Activated CD4-positive, alpha-beta memory T cell treated with anti-CD3 and anti-CD28 coated beads for 36 hours (primary cell): Measurements from ENCODE around the gene TNFAIP8. TPM values are rescaled to one million over a fixed set of nuclear protein-coding genes. Genes with fewer than 3 reads are reported as not detected.
A peak's percentile ranks its signal among the peaks of the same experiment; 100 is the strongest.

ENCODE experiments used
- CTCF ChIA-PET: fragments of 350-600 bp; sonication (Branson Sonifier 250); formaldehyde crosslinking; loops from one replicate; lab custom pipeline; 2021; ENCODE audit warnings: antibody characterized with exemption, inconsistent platforms; lab: Charles Lee
- POLR2A ChIA-PET: fragments of 350-600 bp; sonication (Branson Sonifier 250); formaldehyde crosslinking; loops from one replicate; lab custom pipeline; 2021; ENCODE audit warnings: antibody characterized with exemption; lab: Charles Lee
- DNase-seq: peaks from one replicate; pipeline ENCODE4 v3.0.0-alpha.2; 2020
- H3K27ac Mint-ChIP-seq: one replicate; pipeline ENCODE4 v1.8.0; 2021; ENCODE audit warnings: mixed read lengths
- H3K27me3 Mint-ChIP-seq: one replicate; pipeline ENCODE4 v1.8.0; 2021; ENCODE audit warnings: mixed read lengths
- H3K36me3 Mint-ChIP-seq: one replicate; pipeline ENCODE4 v1.8.0; 2021; ENCODE audit warnings: mixed read lengths
- H3K4me1 Mint-ChIP-seq: one replicate; pipeline ENCODE4 v1.8.0; 2021; ENCODE audit warnings: low read depth, mixed read lengths
- H3K4me3 Mint-ChIP-seq: one replicate; pipeline ENCODE4 v1.8.0; 2021; ENCODE audit warnings: mild to moderate bottlenecking, mixed read lengths
- H3K9me3 Mint-ChIP-seq: one replicate; pipeline ENCODE4 v1.8.0; 2021; ENCODE audit warnings: mixed read lengths
- intact Hi-C: fragments of 100-400 bp; cut with micrococcal nuclease; formaldehyde crosslinking; loops from one replicate; pipeline ENCODE4 v1.15.1; 2023
- total RNA-seq, 2 experiments: library from RNA; stranded (reverse); gene quantifications; one replicate each; pipeline ENCODE4 v1.2.3, GENCODE V29; 2021

Gene TNFAIP8
- total RNA-seq, 2 experiments from 2014 or later: 153 to 159 TPM

GRCh38 chr5:119382169-119382568 lies 26.4 kb downstream of the TNFAIP8 start:
- Mint-ChIP-seq H3K27ac (peak overlapping the region; percentile 81), H3K9me3 (no peaks in the 10 kb centered on the region), H3K36me3 (peaks cover 33% of the 10 kb centered on the region), H3K4me3 (no peak overlapping the region), H3K27me3 (no peaks in the 10 kb centered on the region), H3K4me1 (peaks cover 89% of the 10 kb centered on the region)
- no peak for DNase-seq
- intact Hi-C loops: loop anchor here (1.0 kb wide), 1 partner anchor 15 kb away; no protein-coding TSS in a partner anchor
- ChIA-PET CTCF (interaction anchor here (5.4 kb wide), 1 partner anchor 29 kb away, joined by 30 read pairs; no protein-coding TSS in a partner anchor), POLR2A (no interaction called here)

- H3K4me3 Mint-ChIP-seq: no peak overlapping the region
- peaks cover 87% of the 10 kb centered on the region for H3K4me1 Mint-ChIP-seq
- intact Hi-C loops: no loop called here
- no peaks in the 10 kb centered on the region for H3K27me3 Mint-ChIP-seq
- peaks cover 30% of the 10 kb centered on the region for H3K36me3 Mint-ChIP-seq
- POLR2A ChIA-PET: interaction anchor here (1.1 kb wide), 1 partner anchor 55 kb away, joined by 3 read pairs; no protein-coding TSS in a partner anchor
- CTCF ChIA-PET: interaction anchor here (1.6 kb wide), 1 partner anchor 29 kb away, joined by 4 read pairs; no protein-coding TSS in a partner anchor
- peak overlapping the region; percentile 81 for H3K27ac Mint-ChIP-seq
- no peaks in the 10 kb centered on the region for H3K9me3 Mint-ChIP-seq
- DNase-seq: no peak
Observed at GRCh38 chr5:119383008-119383407, 27.2 kb downstream of the TNFAIP8 start.

GRCh38 chr5:119385136-119385535 lies 29.3 kb downstream of the TNFAIP8 start:
- peaks cover 89% of the 10 kb centered on the region for H3K4me1 Mint-ChIP-seq
- no peaks in the 10 kb centered on the region for H3K9me3 Mint-ChIP-seq
- CTCF ChIA-PET: no interaction called here
- peaks cover 37% of the 10 kb centered on the region for H3K36me3 Mint-ChIP-seq
- POLR2A ChIA-PET: no interaction called here
- H3K27ac Mint-ChIP-seq: peak overlapping the region; percentile 81
- H3K27me3 Mint-ChIP-seq: no peaks in the 10 kb centered on the region
- no peak for DNase-seq
- no peak overlapping the region for H3K4me3 Mint-ChIP-seq
- intact Hi-C loops: no loop called here

GRCh38 chr5:119385536-119386128 lies 29.8 kb downstream of the TNFAIP8 start:
- Mint-ChIP-seq H3K4me3 (no peak overlapping the region), H3K27ac (peak overlapping the region; percentile 81), H3K9me3 (no peaks in the 10 kb centered on the region), H3K27me3 (no peaks in the 10 kb centered on the region), H3K4me1 (peaks cover 89% of the 10 kb centered on the region), H3K36me3 (peaks cover 36% of the 10 kb centered on the region)
- ChIA-PET CTCF (interaction anchor here (0.9 to 1.6 kb wide), 2 partner anchors 12 to 398 kb away, joined by 3 to 4 read pairs; no protein-coding TSS in a partner anchor), POLR2A (no interaction called here)
- intact Hi-C loops: no loop called here
- no peak for DNase-seq

GRCh38 chr5:119386596-119387344 lies 31.0 kb downstream of the TNFAIP8 start:
- Mint-ChIP-seq H3K4me3 (no peak overlapping the region), H3K4me1 (peaks cover 88% of the 10 kb centered on the region), H3K9me3 (no peaks in the 10 kb centered on the region), H3K27me3 (no peaks in the 10 kb centered on the region), H3K36me3 (peaks cover 34% of the 10 kb centered on the region), H3K27ac (peak overlapping the region; percentile 62)
- DNase-seq: no peak
- intact Hi-C loops: no loop called here
- ChIA-PET POLR2A (interaction anchor here (1.0 kb wide), 1 partner anchor 8 kb away, joined by 3 read pairs; no protein-coding TSS in a partner anchor), CTCF (interaction anchor here (1.0 to 1.6 kb wide), 2 partner anchors 25 to 399 kb away, joined by 3 to 4 read pairs; no protein-coding TSS in a partner anchor)

- H3K4me1 Mint-ChIP-seq: peaks cover 89% of the 10 kb centered on the region
- H3K27ac Mint-ChIP-seq: peak overlapping the region; percentile 77
- no peak for DNase-seq
- ChIA-PET CTCF (no interaction called here), POLR2A (no interaction called here)
- peaks cover 41% of the 10 kb centered on the region for H3K36me3 Mint-ChIP-seq
- H3K27me3 Mint-ChIP-seq: no peaks in the 10 kb centered on the region
- no peak overlapping the region for H3K4me3 Mint-ChIP-seq
- no peaks in the 10 kb centered on the region for H3K9me3 Mint-ChIP-seq
- intact Hi-C loops: no loop called here
Observed at GRCh38 chr5:119387945-119388618, 32.3 kb downstream of the TNFAIP8 start.

- H3K27me3 Mint-ChIP-seq: no peaks in the 10 kb centered on the region
- peak overlapping the region; percentile 77 for H3K27ac Mint-ChIP-seq
- no peak for DNase-seq
- no peak overlapping the region for H3K4me3 Mint-ChIP-seq
- intact Hi-C loops: no loop called here
- POLR2A ChIA-PET: interaction anchor here (1.2 kb wide), 1 partner anchor 10 kb away, joined by 3 read pairs; no protein-coding TSS in a partner anchor
- H3K9me3 Mint-ChIP-seq: no peaks in the 10 kb centered on the region
- peaks cover 44% of the 10 kb centered on the region for H3K36me3 Mint-ChIP-seq
- peaks cover 89% of the 10 kb centered on the region for H3K4me1 Mint-ChIP-seq
- CTCF ChIA-PET: no interaction called here
Observed at GRCh38 chr5:119388619-119389190, 32.9 kb downstream of the TNFAIP8 start.

GRCh38 chr5:119389288-119390030 lies 33.6 kb downstream of the TNFAIP8 start:
- Mint-ChIP-seq H3K4me3 (no peak overlapping the region), H3K27ac (peak overlapping the region; percentile 60), H3K36me3 (peaks cover 47% of the 10 kb centered on the region), H3K9me3 (no peaks in the 10 kb centered on the region), H3K4me1 (peaks cover 87% of the 10 kb centered on the region), H3K27me3 (no peaks in the 10 kb centered on the region)
- CTCF ChIA-PET: interaction anchor here (0.7 to 1.5 kb wide), 3 partner anchors 10 to 36 kb away, joined by 3 to 8 read pairs (median 4); no protein-coding TSS in a partner anchor
- no peak for DNase-seq
- POLR2A ChIA-PET: interaction anchor here (1.2 to 1.5 kb wide), 2 partner anchors 11 to 21 kb away, joined by 3 to 4 read pairs; no protein-coding TSS in a partner anchor
- intact Hi-C loops: no loop called here

- H3K4me1 Mint-ChIP-seq: peaks cover 87% of the 10 kb centered on the region
- no peak overlapping the region for H3K4me3 Mint-ChIP-seq
- intact Hi-C loops: no loop called here
- no peak for DNase-seq
- peaks cover 52% of the 10 kb centered on the region for H3K36me3 Mint-ChIP-seq
- H3K9me3 Mint-ChIP-seq: no peaks in the 10 kb centered on the region
- H3K27ac Mint-ChIP-seq: peak overlapping the region; percentile 58
- no peaks in the 10 kb centered on the region for H3K27me3 Mint-ChIP-seq
- ChIA-PET CTCF (interaction anchor here (0.6 to 1.5 kb wide), 5 partner anchors 11 to 401 kb away, joined by 3 to 8 read pairs (median 3); no protein-coding TSS in a partner anchor), POLR2A (interaction anchor here (1.0 to 1.5 kb wide), 3 partner anchors 11 to 122 kb away, joined by 3 to 4 read pairs (median 4); no protein-coding TSS in a partner anchor)
Observed at GRCh38 chr5:119390404-119390803, 34.6 kb downstream of the TNFAIP8 start.

GRCh38 chr5:119393201-119393691 lies 37.4 kb downstream of the TNFAIP8 start:
- Mint-ChIP-seq H3K27me3 (no peaks in the 10 kb centered on the region), H3K36me3 (peaks cover 66% of the 10 kb centered on the region), H3K4me1 (peaks cover 91% of the 10 kb centered on the region), H3K4me3 (no peak overlapping the region), H3K27ac (peak overlapping the region; percentile 83), H3K9me3 (no peaks in the 10 kb centered on the region)
- intact Hi-C loops: loop anchor here (1.0 kb wide), 1 partner anchor 9 kb away; no protein-coding TSS in a partner anchor
- ChIA-PET CTCF (interaction anchor here (0.7 to 2.8 kb wide), 3 partner anchors 18 to 56 kb away, joined by 3 to 8 read pairs (median 4); no protein-coding TSS in a partner anchor), POLR2A (interaction anchor here (0.9 to 1.3 kb wide), 8 partner anchors 13 to 125 kb away, joined by 3 to 7 read pairs (median 4); no protein-coding TSS in a partner anchor)
- DNase-seq: no peak
